Measurements from ENCODE around the gene YPEL2. TPM values are rescaled to one million over a fixed set of nuclear protein-coding genes. Genes with fewer than 3 reads are reported as not detected.

The YPEL2 gene, protein sequence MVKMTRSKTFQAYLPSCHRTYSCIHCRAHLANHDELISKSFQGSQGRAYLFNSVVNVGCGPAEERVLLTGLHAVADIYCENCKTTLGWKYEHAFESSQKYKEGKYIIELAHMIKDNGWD
- polyA plus RNA-seq (2013, experiment 1 of 2), result 10.5 TPM
- 10.8 TPM for polyA plus RNA-seq (2013, experiment 2 of 2)

DNA sequence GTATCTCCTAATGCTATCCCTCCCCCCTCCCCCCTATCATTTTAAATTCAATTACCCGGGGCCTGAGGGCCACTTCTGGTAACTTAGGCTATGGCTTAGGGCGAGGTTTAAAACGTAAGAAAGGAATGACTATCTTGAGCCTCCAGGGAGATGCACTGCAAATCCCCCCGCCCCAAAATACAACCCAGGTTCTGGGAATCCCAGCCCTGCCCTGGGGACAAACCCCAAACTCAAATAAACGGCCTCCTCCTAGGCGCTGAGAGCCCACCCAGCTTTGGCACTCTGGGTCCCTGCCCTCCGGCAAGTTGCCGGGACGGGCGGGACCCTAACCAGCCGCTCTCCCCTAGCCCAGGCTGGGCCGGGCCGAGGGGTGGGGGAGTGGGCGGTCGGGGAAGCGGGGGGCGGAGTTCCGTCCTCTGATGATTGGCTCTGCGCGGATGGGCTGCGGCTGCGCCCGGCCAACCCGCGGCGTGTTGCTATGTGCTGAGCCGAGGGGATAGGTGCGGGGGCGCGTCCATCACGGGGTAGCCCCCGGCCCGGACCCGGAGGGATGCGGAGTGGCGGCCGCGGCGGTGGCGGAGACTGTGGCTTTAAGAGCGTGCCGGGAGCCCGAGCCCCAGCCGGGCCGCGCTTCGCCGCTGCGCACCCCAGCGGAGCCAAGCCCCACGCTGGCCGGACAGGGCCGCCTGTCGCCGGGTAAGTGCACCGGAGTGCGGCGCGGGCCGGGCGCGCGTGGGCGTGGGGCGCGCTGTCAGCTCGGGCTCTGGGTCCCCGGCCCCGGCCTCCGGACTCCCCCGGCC lies at the start of gene YPEL2:
Gene YPEL2, plus strand, starts transcription at position 527 of the 800 bp plus-strand sequence. CDS start 21,755 bp downstream, outside the sequence.
- Histone ChIP-seq H4K8ac (ENCODE audit: low read length) (peak within 1 kb of the TSS; percentile 76), H2AK5ac (ENCODE audit: low read length, severe bottlenecking) (no peak within 1 kb of the TSS), H2BK12ac (ENCODE audit: low read length in 2 of 2) (peak within 1 kb of the TSS in 1 of 2 experiments; percentile 94), H3K27me3 (ENCODE audit: control insufficient read depth in 1 of 2, insufficient read depth in 1 of 2, low read length in 2 of 2) (peaks cover 0 to 33% of the 10 kb centered on the region in 2 experiments), H4K91ac (ENCODE audit: low read length) (peak within 1 kb of the TSS; percentile 47), H3K9me3 (ENCODE audit: control insufficient read depth, low read length) (no peaks in the 10 kb centered on the region), H3K4me2 (ENCODE audit: low read length, poor library complexity, severe bottlenecking) (peak within 1 kb of the TSS; percentile 98), H3K36me3 (ENCODE audit: control insufficient read depth in 1 of 2, insufficient read depth in 2 of 2, low read depth in 1 of 2, low read length in 2 of 2) (no peaks in the 10 kb centered on the region), H3K23ac (ENCODE audit: low read length in 2 of 2) (peak within 1 kb of the TSS in 1 of 2 experiments; percentile 77), H3K14ac (ENCODE audit: low read length in 2 of 2) (peak within 1 kb of the TSS in 1 of 2 experiments; percentile 61), H3K27ac (ENCODE audit: low read length, poor library complexity, severe bottlenecking) (peak within 1 kb of the TSS; percentile 70), H3K79me1 (replicated peaks; ENCODE audit: low read length, poor library complexity, severe bottlenecking) (peaks cover 11% of the 10 kb centered on the region), H3K4me3 (ENCODE audit: insufficient read depth in 1 of 2, low read depth in 1 of 2, low read length in 2 of 2) (peak within 1 kb of the TSS; percentile 82 to 98), H2BK5ac (ENCODE audit: low read depth, low read length, poor library complexity, severe bottlenecking) (peak within 1 kb of the TSS; percentile 60), H2BK120ac (ENCODE audit: low read depth, low read length) (peak within 1 kb of the TSS; percentile 77), H3K18ac (ENCODE audit: low read depth in 1 of 2, low read length in 2 of 2) (peak within 1 kb of the TSS; percentile 67 to 87), H3K4me1 (ENCODE audit: control insufficient read depth, insufficient read depth, low read depth, low read length) (peaks cover 16% of the 10 kb centered on the region), H2AFZ (ENCODE audit: low read depth, low read length) (peak within 1 kb of the TSS; percentile 36), H3K4ac (ENCODE audit: low read depth in 1 of 2, low read length in 2 of 2) (peak within 1 kb of the TSS in 1 of 2 experiments; percentile 84), H3K9ac (ENCODE audit: low read length) (peak within 1 kb of the TSS; percentile 83), H2BK15ac (ENCODE audit: low read depth, poor library complexity, severe bottlenecking) (peak within 1 kb of the TSS; percentile 82)
- DNase-seq, result peak; percentile 96
- 1% methylated on average over 28 of the region's 71 CpGs for WGBS

GRCh38 chr17:59284317-59284716 lies 47.1 kb upstream of the YPEL2 start:
- DNase-seq, result peak; percentile 42
- H3K23ac ChIP-seq (ENCODE audit: low read length in 2 of 2), result no peak overlapping the region
- H3K4me3 ChIP-seq (ENCODE audit: insufficient read depth in 1 of 2, low read depth in 1 of 2, low read length in 2 of 2), result no peak overlapping the region
- H2BK12ac ChIP-seq (ENCODE audit: low read length in 2 of 2), result no peak overlapping the region
- H3K27ac ChIP-seq (ENCODE audit: low read length, poor library complexity, severe bottlenecking), result no peak overlapping the region
- no peak overlapping the region for H3K9ac ChIP-seq (ENCODE audit: low read length)
- H3K79me1 ChIP-seq (replicated peaks; ENCODE audit: low read length, poor library complexity, severe bottlenecking), result no peaks in the 10 kb centered on the region
- no peak overlapping the region for H2AK5ac ChIP-seq (ENCODE audit: low read length, severe bottlenecking)
- no peak overlapping the region for H3K14ac ChIP-seq (ENCODE audit: low read length in 2 of 2)
- H3K4me1 ChIP-seq (ENCODE audit: control insufficient read depth, insufficient read depth, low read depth, low read length), result no peaks in the 10 kb centered on the region
- H3K4me2 ChIP-seq (ENCODE audit: low read length, poor library complexity, severe bottlenecking), result no peak overlapping the region
- H2BK15ac ChIP-seq (ENCODE audit: low read depth, poor library complexity, severe bottlenecking), result no peak overlapping the region
- no peak overlapping the region for H4K91ac ChIP-seq (ENCODE audit: low read length)
- no peaks in the 10 kb centered on the region for H3K36me3 ChIP-seq (ENCODE audit: control insufficient read depth in 1 of 2, insufficient read depth in 2 of 2, low read depth in 1 of 2, low read length in 2 of 2)
- H2BK5ac ChIP-seq (ENCODE audit: low read depth, low read length, poor library complexity, severe bottlenecking), result no peak overlapping the region
- no peak overlapping the region for H4K8ac ChIP-seq (ENCODE audit: low read length)
- H2AFZ ChIP-seq (ENCODE audit: low read depth, low read length), result no peak overlapping the region
- no peak overlapping the region for H3K4ac ChIP-seq (ENCODE audit: low read depth in 1 of 2, low read length in 2 of 2)
- no peak overlapping the region for H2BK120ac ChIP-seq (ENCODE audit: low read depth, low read length)
- 74% methylated on average over 4 of the region's 4 CpGs for WGBS
- no peak overlapping the region for H3K18ac ChIP-seq (ENCODE audit: low read depth in 1 of 2, low read length in 2 of 2)
- no peaks in the 10 kb centered on the region for H3K27me3 ChIP-seq (ENCODE audit: control insufficient read depth in 1 of 2, insufficient read depth in 1 of 2, low read length in 2 of 2)
- no peaks in the 10 kb centered on the region for H3K9me3 ChIP-seq (ENCODE audit: control insufficient read depth, low read length)

- no peak overlapping the region for H4K8ac ChIP-seq (ENCODE audit: low read length)
- H2BK12ac ChIP-seq (ENCODE audit: low read length in 2 of 2), result no peak overlapping the region
- no peaks in the 10 kb centered on the region for H3K36me3 ChIP-seq (ENCODE audit: control insufficient read depth in 1 of 2, insufficient read depth in 2 of 2, low read depth in 1 of 2, low read length in 2 of 2)
- H3K4me3 ChIP-seq (ENCODE audit: insufficient read depth in 1 of 2, low read depth in 1 of 2, low read length in 2 of 2), result no peak overlapping the region
- H2AFZ ChIP-seq (ENCODE audit: low read depth, low read length), result no peak overlapping the region
- no peak overlapping the region for H3K18ac ChIP-seq (ENCODE audit: low read depth in 1 of 2, low read length in 2 of 2)
- H2BK120ac ChIP-seq (ENCODE audit: low read depth, low read length), result no peak overlapping the region
- H2BK15ac ChIP-seq (ENCODE audit: low read depth, poor library complexity, severe bottlenecking), result no peak overlapping the region
- H3K23ac ChIP-seq (ENCODE audit: low read length in 2 of 2), result no peak overlapping the region
- DNase-seq, result no peak
- H3K14ac ChIP-seq (ENCODE audit: low read length in 2 of 2), result no peak overlapping the region
- H3K9me3 ChIP-seq (ENCODE audit: control insufficient read depth, low read length), result no peaks in the 10 kb centered on the region
- H2AK5ac ChIP-seq (ENCODE audit: low read length, severe bottlenecking), result no peak overlapping the region
- 0% methylated on average over 1 of the region's 1 CpG for WGBS
- H3K4ac ChIP-seq (ENCODE audit: low read depth in 1 of 2, low read length in 2 of 2), result no peak overlapping the region
- no peak overlapping the region for H4K91ac ChIP-seq (ENCODE audit: low read length)
- H3K4me1 ChIP-seq (ENCODE audit: control insufficient read depth, insufficient read depth, low read depth, low read length), result no peaks in the 10 kb centered on the region
- H3K4me2 ChIP-seq (ENCODE audit: low read length, poor library complexity, severe bottlenecking), result no peak overlapping the region
- H3K27me3 ChIP-seq (ENCODE audit: control insufficient read depth in 1 of 2, insufficient read depth in 1 of 2, low read length in 2 of 2), result no peaks in the 10 kb centered on the region
- no peaks in the 10 kb centered on the region for H3K79me1 ChIP-seq (replicated peaks; ENCODE audit: low read length, poor library complexity, severe bottlenecking)
- H3K9ac ChIP-seq (ENCODE audit: low read length), result no peak overlapping the region
- H2BK5ac ChIP-seq (ENCODE audit: low read depth, low read length, poor library complexity, severe bottlenecking), result no peak overlapping the region
- H3K27ac ChIP-seq (ENCODE audit: low read length, poor library complexity, severe bottlenecking), result no peak overlapping the region
These were observed 44.0 kb upstream of the YPEL2 start for GRCh38 chr17:59287452-59287851.

DNA sequence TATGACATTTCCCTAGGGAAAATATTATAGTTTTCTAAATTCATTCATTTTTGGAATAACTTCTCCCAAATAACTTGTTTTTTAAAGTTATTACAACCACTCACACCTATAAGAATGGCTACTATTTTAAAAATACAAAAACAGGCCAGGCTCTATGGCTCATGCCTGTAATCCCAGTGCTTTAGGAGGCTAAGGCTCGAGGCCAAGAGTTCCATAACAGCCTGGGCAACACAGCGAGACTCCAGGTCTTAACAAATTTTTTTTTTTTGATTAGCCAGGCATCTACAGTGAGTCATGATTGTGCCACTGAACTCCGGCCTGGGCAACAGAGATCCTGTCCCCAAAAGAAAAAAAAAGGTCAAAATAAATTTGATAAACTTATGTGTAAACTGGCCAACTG lies 43.6 kb upstream of the YPEL2 start:
- DNase-seq, result no peak
- H3K4ac ChIP-seq (ENCODE audit: low read depth in 1 of 2, low read length in 2 of 2), result no peak overlapping the region
- no peak overlapping the region for H3K9ac ChIP-seq (ENCODE audit: low read length)
- no peaks in the 10 kb centered on the region for H3K27me3 ChIP-seq (ENCODE audit: control insufficient read depth in 1 of 2, insufficient read depth in 1 of 2, low read length in 2 of 2)
- H3K14ac ChIP-seq (ENCODE audit: low read length in 2 of 2), result no peak overlapping the region
- H3K4me3 ChIP-seq (ENCODE audit: insufficient read depth in 1 of 2, low read depth in 1 of 2, low read length in 2 of 2), result no peak overlapping the region
- H2AFZ ChIP-seq (ENCODE audit: low read depth, low read length), result no peak overlapping the region
- H3K4me1 ChIP-seq (ENCODE audit: control insufficient read depth, insufficient read depth, low read depth, low read length), result no peaks in the 10 kb centered on the region
- H3K18ac ChIP-seq (ENCODE audit: low read depth in 1 of 2, low read length in 2 of 2), result no peak overlapping the region
- no peak overlapping the region for H4K91ac ChIP-seq (ENCODE audit: low read length)
- no peak overlapping the region for H2BK5ac ChIP-seq (ENCODE audit: low read depth, low read length, poor library complexity, severe bottlenecking)
- H4K8ac ChIP-seq (ENCODE audit: low read length), result no peak overlapping the region
- H2BK12ac ChIP-seq (ENCODE audit: low read length in 2 of 2), result no peak overlapping the region
- no peak overlapping the region for H3K23ac ChIP-seq (ENCODE audit: low read length in 2 of 2)
- H3K9me3 ChIP-seq (ENCODE audit: control insufficient read depth, low read length), result no peaks in the 10 kb centered on the region
- WGBS, result 72% methylated on average over 2 of the region's 3 CpGs
- no peaks in the 10 kb centered on the region for H3K36me3 ChIP-seq (ENCODE audit: control insufficient read depth in 1 of 2, insufficient read depth in 2 of 2, low read depth in 1 of 2, low read length in 2 of 2)
- H2BK15ac ChIP-seq (ENCODE audit: low read depth, poor library complexity, severe bottlenecking), result no peak overlapping the region
- no peak overlapping the region for H3K27ac ChIP-seq (ENCODE audit: low read length, poor library complexity, severe bottlenecking)
- H2AK5ac ChIP-seq (ENCODE audit: low read length, severe bottlenecking), result no peak overlapping the region
- H3K4me2 ChIP-seq (ENCODE audit: low read length, poor library complexity, severe bottlenecking), result no peak overlapping the region
- no peak overlapping the region for H2BK120ac ChIP-seq (ENCODE audit: low read depth, low read length)
- H3K79me1 ChIP-seq (replicated peaks; ENCODE audit: low read length, poor library complexity, severe bottlenecking), result no peaks in the 10 kb centered on the region

Measured in mesenchymal stem cell (in vitro differentiated cells and primary cell).